ENCODE data around the gene CDC25B.

- TF ChIP-seq SNAI2 (CRISPR knock-in tag; IDR thresholded peaks at IDR 0.05) (no peak), CREB5 (CRISPR knock-in tag; IDR thresholded peaks at IDR 0.05; ENCODE audit: low read depth) (no peak), TOX (CRISPR knock-in tag; IDR thresholded peaks at IDR 0.05; ENCODE audit: borderline replicate concordance) (no peak), PATZ1 (CRISPR knock-in tag; IDR thresholded peaks at IDR 0.05; ENCODE audit: borderline replicate concordance) (no peak), CSDC2 (CRISPR knock-in tag; IDR thresholded peaks at IDR 0.05) (no peak), ZC3H10 (CRISPR knock-in tag; IDR thresholded peaks at IDR 0.05) (no peak), GLIS3 (CRISPR knock-in tag; IDR thresholded peaks at IDR 0.05) (no peak), ARNTL (CRISPR knock-in tag; IDR thresholded peaks at IDR 0.05; ENCODE audit: borderline replicate concordance, low read depth) (no peak), ISL1 (CRISPR knock-in tag; IDR thresholded peaks at IDR 0.05) (no peak)
Measured at GRCh38 chr20:3784216-3784853, 11.8 kb upstream of the CDC25B start.
